Endothelial cell (in vitro differentiated cells): ENCODE results near the gene ATXN1. TPM values are rescaled to one million over a fixed set of nuclear protein-coding genes. Genes with fewer than 3 reads are reported as not detected.

Source experiments
- DNase-seq: peaks from one replicate; pipeline ENCODE4 v3.0.0; 2021; ENCODE audit warnings: low spot score
- H3K27ac Mint-ChIP-seq: one replicate; pipeline ENCODE4 v1.8.0; 2021; ENCODE audit warnings: mixed read lengths, inconsistent platforms; ENCODE audit not compliant: unreplicated experiment
- H3K27me3 Mint-ChIP-seq: one replicate; pipeline ENCODE4 v1.8.0; 2021; ENCODE audit warnings: mild to moderate bottlenecking, moderate library complexity, mixed read lengths, inconsistent platforms; ENCODE audit not compliant: unreplicated experiment
- H3K36me3 Mint-ChIP-seq: one replicate; pipeline ENCODE4 v1.8.0; 2021; ENCODE audit warnings: mild to moderate bottlenecking, low read depth, mixed read lengths, inconsistent platforms; ENCODE audit not compliant: unreplicated experiment
- H3K4me1 Mint-ChIP-seq: one replicate; pipeline ENCODE4 v1.8.0; 2021; ENCODE audit warnings: mild to moderate bottlenecking, mixed read lengths, inconsistent platforms; ENCODE audit not compliant: unreplicated experiment
- H3K4me3 Mint-ChIP-seq: one replicate; pipeline ENCODE4 v1.8.0; 2021; ENCODE audit warnings: mild to moderate bottlenecking, mixed read lengths, inconsistent platforms; ENCODE audit not compliant: unreplicated experiment
- H3K9me3 Mint-ChIP-seq: one replicate; pipeline ENCODE4 v1.8.0; 2021; ENCODE audit warnings: mixed read lengths, inconsistent platforms; ENCODE audit not compliant: unreplicated experiment
- total RNA-seq: library from RNA; stranded (reverse); fragmentation: NEBNext Ultra II Directional; extraction: Animal tissue kit (Norgen Biotek cat#: 25700); gene quantifications from one replicate; pipeline ENCODE4 v1.2.1, GENCODE V29; 2021; ENCODE audit not compliant: unreplicated experiment
- TF ChIP-seq, protein P1 (sequence below): fragments of 200-600 bp; sonication (generic); IDR thresholded peaks from one replicate; pipeline ENCODE4 v1.5.0; 2021; ENCODE audit warnings: antibody characterized with exemption; ENCODE audit not compliant: unreplicated experiment

The ATXN1 gene
- total RNA-seq, 1 donor from 2014 or later, result 18.7 TPM

DNA sequence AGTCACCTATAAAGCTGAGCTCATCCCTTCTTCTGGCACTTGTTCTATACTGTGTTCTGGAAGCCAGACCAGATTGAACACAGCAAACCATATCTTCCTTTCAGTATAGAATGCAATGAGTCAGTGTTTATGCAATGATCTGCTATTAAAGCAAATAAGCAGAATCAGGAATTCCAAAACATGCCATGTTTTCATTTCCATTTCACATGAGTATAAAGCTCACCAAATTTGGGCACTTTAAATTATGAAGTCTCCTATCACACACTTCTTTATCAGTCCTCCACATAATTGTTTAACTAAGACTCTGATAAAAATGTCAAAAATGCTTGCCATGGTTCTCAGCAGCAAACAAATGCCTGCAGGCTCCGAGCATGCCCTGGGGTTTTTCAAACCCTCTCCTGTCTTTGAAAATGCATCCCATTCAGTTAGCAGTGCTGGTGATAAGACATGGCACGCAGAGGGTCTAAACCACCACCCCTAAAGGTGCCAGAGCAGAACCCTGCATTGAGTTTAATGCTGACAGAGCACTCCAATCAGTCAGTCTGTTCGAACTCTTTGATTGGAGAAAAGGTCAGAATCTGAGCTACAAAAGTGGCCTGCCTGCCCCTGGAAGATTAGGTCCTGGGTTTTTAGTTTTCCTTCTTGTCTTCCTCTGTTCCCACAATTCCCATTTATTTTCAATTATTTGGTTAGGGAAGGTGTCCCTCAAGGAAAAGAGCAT lies 288.8 kb downstream of the ATXN1 start:
- DNase-seq, result no peak
- no peak overlapping the region for H3K27ac Mint-ChIP-seq
- no peaks in the 10 kb centered on the region for H3K36me3 Mint-ChIP-seq
- no peaks in the 10 kb centered on the region for H3K27me3 Mint-ChIP-seq
- H3K9me3 Mint-ChIP-seq, result no peaks in the 10 kb centered on the region
- TF ChIP-seq, protein P1, sequence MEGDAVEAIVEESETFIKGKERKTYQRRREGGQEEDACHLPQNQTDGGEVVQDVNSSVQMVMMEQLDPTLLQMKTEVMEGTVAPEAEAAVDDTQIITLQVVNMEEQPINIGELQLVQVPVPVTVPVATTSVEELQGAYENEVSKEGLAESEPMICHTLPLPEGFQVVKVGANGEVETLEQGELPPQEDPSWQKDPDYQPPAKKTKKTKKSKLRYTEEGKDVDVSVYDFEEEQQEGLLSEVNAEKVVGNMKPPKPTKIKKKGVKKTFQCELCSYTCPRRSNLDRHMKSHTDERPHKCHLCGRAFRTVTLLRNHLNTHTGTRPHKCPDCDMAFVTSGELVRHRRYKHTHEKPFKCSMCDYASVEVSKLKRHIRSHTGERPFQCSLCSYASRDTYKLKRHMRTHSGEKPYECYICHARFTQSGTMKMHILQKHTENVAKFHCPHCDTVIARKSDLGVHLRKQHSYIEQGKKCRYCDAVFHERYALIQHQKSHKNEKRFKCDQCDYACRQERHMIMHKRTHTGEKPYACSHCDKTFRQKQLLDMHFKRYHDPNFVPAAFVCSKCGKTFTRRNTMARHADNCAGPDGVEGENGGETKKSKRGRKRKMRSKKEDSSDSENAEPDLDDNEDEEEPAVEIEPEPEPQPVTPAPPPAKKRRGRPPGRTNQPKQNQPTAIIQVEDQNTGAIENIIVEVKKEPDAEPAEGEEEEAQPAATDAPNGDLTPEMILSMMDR, result no peak
- H3K4me1 Mint-ChIP-seq, result peaks cover 3% of the 10 kb centered on the region
- H3K4me3 Mint-ChIP-seq, result no peak overlapping the region

DNA sequence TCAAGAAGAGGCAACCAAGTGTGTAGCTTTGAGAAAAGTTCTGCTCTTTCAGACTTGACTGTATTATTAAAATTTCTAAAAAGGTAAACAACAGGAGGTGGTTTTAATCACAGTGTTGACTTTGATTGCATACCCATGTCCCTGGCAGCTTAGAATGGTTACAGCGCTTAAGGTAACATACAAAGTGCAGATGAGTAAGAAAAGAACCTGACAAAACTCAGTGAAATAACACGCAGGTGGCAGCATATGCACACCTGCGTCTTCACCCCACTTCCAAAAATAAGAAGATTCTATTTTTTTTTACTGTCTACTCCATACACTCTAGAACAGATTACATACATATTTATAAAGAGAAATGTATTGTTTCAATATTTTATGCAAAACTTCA lies 289.4 kb downstream of the ATXN1 start:
- no peaks in the 10 kb centered on the region for H3K27me3 Mint-ChIP-seq
- H3K4me3 Mint-ChIP-seq, result no peak overlapping the region
- no peak overlapping the region for H3K27ac Mint-ChIP-seq
- H3K4me1 Mint-ChIP-seq, result peaks cover under 1% of the 10 kb centered on the region
- TF ChIP-seq, protein P1, result no peak
- H3K36me3 Mint-ChIP-seq, result no peaks in the 10 kb centered on the region
- H3K9me3 Mint-ChIP-seq, result no peaks in the 10 kb centered on the region
- no peak for DNase-seq

DNA sequence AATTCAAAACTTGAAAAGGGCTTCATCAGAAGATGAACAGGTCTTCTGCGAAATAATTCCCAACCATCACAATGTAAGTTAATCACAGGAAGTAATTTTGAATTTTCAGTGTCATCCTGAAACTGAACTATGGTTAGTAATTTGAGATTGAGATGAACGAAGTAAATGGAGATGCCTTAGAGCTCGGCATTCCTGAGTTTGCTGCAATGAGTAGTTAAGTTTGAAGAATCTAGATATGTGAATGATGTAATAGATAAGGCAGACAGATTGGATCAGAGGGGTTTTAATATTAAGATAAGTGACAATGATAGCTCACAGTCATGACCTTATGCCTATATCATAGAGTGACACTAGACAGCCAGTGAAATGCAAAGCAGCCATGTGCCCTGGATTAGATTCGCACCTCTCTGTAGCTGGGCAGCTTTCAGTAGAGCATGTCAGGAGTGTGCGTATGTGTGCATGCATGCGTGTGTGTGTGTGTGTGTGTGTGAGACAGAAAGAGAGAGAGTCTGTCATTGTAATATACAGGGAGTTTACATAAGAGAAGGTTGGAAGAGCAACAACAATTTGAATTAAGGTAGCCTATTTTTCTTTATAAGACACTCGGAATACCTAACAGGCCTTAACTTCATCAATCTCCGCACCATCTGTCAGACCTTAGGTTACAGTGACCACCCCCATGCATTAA lies 289.9 kb downstream of the ATXN1 start:
- H3K36me3 Mint-ChIP-seq, result no peaks in the 10 kb centered on the region
- H3K9me3 Mint-ChIP-seq, result no peaks in the 10 kb centered on the region
- TF ChIP-seq, protein P1, result no peak
- no peak overlapping the region for H3K27ac Mint-ChIP-seq
- H3K27me3 Mint-ChIP-seq, result no peaks in the 10 kb centered on the region
- H3K4me1 Mint-ChIP-seq, result peaks cover 3% of the 10 kb centered on the region
- H3K4me3 Mint-ChIP-seq, result no peak overlapping the region
- DNase-seq, result no peak

DNA sequence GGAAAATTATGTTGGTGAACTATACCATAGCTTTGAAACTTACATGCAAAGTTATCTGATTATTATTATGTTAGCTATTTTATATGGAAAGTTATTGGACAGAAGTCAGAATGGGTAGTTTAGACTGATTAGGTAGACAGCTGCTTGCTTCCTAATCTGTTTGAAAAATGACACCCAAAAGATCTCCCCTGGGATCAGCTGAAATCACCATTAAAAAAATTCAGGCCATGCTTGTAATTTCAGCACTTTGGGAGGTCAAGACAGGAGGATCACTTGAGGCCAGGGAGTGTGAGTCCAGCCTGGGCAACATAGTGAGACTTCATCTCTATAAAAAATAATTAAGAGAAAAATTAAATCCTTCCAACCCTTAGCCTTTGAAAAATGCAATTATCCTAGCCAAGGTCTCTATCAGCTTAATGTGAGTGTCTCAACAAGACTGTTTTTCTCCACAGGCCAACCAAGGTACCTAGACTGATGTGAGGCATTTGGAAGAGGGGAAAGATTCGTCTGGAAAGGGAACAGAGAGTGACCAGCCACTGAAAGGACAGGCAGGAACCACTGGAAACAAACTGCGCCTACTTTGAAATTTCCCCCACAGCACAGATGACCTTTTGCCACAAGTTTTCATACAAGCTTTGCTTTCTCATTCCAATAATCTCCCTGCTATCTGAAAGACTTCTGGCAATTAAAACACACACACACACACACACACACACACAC lies 290.6 kb downstream of the ATXN1 start:
- Mint-ChIP-seq H3K4me1 (peaks cover 3% of the 10 kb centered on the region), H3K4me3 (no peak overlapping the region), H3K27ac (no peak overlapping the region), H3K9me3 (no peaks in the 10 kb centered on the region), H3K27me3 (no peaks in the 10 kb centered on the region), H3K36me3 (no peaks in the 10 kb centered on the region)
- no peak for DNase-seq
- TF ChIP-seq, protein P1, result no peak
